Right renal cortex interstitium (tissue), 3 donors: ENCODE measurements around the gene MFN2. TPM values are rescaled to one million over a fixed set of nuclear protein-coding genes. Genes with fewer than 3 reads are reported as not detected.
"Not testable (repeated sequence)": the region's sequence is repeated elsewhere in the genome, so short reads cannot be mapped to it uniquely, and the experiment has no call there.

ENCODE experiments used
- DNase-seq, 3 donors: peaks; one replicate each; pipeline ENCODE4 v3.0.0-alpha.2; 2013; ENCODE audit warnings: low read depth in 3 of 3, low spot score in 2 of 3
- polyA plus RNA-seq, 3 donors: library from polyadenylated mRNA; unstranded; fragments of 120-200 nt; gene quantifications; one replicate each; pipeline ENCODE4 v1.2.1, GENCODE V29; 2013; ENCODE audit not compliant: insufficient read length in 3 of 3

Gene MFN2
- 10 to 100 TPM; 73.1 to 77.8 (median 74.1) TPM for polyA plus RNA-seq

GRCh38 chr1:11979851-11980675 is at the start of gene MFN2:
Gene MFN2 (plus strand): TSS chr1:11980444. CDS start chr1:11989169, 8,725 bp downstream.
- peak; percentile 86 to 96 (median 92) for DNase-seq

DNA sequence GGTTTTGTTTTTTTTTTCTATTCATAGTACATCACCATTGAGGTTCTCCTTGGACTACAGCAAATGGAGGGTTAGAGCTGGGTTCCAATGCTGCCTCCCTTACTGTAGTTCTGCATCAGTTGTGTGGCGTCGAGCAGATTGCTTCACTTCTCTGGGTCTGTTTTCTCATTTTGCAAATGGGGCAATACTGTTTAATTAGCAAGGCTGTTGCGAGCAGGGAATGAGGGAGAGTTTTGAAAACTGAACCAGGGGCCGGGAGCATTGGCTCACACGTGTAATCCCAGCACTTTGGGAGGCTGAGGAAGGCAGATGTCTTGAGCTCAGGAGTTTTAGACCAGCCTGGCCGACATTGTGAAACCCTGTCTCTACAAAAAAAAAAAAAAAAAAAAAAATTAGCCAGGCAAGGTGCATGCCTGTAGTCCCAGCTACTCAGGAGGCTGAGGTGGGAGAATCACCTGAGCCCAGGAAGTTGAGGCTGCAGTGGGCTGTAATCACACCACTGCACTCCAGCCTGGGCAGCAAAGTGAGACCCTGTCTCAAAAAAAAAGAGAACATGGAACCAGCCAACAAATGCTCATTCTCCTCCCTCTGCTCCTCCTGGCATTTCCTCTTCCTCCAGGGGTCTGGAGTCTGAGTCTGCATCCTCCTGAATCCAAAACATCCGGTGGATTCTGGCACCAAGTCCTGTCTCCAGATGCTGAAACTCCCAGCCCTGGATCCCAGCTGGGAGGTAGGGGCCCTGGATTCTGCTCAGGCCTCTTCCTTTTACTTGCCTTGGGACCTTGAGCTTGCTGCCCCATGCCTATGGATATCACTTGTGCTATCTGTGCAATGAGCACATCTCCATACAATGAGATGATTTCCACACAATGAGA is 49.4 kb upstream of the MFN2 start:
- no peak for DNase-seq

- no peak for DNase-seq
Observed at GRCh38 chr1:11931845-11932244, 48.4 kb upstream of the MFN2 start.

- DNase-seq: peak in 2 of 3 donors; percentile 45 to 67
Observed at GRCh38 chr1:11934302-11935056, 45.8 kb upstream of the MFN2 start, which contains the start of gene PLOD1. Gene PLOD1 (plus strand): TSS chr1:11934717. CDS start chr1:11934780, 63 bp downstream.

DNA sequence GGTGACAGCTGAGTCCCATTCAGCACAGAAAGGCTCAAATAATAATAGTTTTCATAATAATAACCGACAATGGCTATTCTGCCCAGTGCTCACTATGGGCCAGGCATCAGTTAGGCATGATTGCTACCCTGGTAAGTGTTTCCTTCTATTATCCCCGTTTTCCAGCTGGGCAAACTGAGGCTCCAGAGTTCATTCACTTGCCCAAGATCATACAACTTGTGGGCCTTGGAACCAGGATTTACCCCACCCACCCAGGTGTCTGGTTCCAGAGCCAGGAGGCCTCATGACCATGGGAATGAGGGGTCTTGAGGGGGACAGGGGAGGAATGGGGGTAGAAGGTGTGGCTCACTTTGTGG is 45.2 kb upstream of the MFN2 start:
- DNase-seq: no peak

DNA sequence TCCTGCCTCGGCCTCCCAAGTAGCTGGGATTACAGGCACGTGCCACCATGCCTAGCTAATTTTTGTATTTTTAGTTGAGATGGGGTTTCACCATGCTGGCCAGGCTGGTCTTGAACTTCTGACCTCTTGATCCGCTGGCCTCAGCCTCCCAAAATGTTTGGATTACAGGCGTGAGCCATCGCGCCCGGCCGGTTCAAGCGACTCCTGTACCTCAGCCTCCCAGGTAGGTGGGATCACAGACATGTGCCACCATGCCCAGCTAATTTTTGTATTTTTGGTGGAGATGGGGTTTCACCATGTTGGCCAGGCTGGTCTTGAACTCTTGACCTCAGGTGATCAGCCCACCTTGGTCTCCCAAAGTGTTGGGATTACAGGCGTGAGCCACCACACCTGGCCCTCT is 44.5 kb upstream of the MFN2 start:
- DNase-seq: not testable (repeated sequence)

GRCh38 chr1:11938722-11939526 is 41.3 kb upstream of the MFN2 start:
- DNase-seq: no peak

DNA sequence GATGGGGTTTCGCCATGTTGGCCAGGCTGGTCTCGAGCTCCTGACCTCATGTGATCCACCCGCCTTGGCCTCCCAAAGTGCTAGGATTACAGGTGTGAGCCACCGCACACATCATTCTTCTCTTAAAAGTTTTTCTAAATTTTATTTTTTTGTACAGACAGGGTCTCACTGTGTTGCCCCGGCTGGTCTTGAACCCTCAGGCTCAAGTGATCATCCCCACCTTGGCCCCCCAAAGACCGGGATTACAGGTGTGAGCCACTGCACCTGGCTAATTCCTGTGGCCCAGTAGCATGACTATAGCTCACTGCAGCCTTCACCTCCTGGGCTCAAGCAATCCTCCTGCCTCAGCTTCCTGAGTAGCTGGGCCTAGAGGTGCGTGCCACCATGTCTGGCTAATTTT is 40.5 kb upstream of the MFN2 start:
- DNase-seq: not testable (repeated sequence)

- no peak for DNase-seq
Observed at GRCh38 chr1:11940260-11940921, 39.9 kb upstream of the MFN2 start.

GRCh38 chr1:11942280-11942679 is 38.0 kb upstream of the MFN2 start:
- no peak for DNase-seq

DNA sequence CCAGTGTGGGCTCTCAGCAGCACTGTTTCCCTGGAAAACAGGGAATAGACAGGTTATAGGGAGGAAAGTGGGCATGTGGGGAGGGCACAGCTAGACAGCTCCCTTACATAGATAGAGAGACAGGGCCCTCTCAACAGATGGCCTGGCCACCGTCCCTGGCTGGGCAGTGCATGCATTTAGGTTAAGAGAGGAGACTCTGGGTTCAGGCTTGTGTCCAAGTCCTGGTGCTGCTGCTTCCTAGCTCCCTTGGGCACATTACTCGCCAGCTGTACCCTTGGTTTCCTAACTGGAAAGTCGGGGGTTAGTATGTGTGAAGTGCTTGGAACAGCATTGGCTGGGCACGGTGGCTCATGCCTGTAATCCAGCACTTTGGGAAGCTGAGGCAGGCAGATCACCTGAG is 36.6 kb upstream of the MFN2 start:
- DNase-seq: no peak

DNA sequence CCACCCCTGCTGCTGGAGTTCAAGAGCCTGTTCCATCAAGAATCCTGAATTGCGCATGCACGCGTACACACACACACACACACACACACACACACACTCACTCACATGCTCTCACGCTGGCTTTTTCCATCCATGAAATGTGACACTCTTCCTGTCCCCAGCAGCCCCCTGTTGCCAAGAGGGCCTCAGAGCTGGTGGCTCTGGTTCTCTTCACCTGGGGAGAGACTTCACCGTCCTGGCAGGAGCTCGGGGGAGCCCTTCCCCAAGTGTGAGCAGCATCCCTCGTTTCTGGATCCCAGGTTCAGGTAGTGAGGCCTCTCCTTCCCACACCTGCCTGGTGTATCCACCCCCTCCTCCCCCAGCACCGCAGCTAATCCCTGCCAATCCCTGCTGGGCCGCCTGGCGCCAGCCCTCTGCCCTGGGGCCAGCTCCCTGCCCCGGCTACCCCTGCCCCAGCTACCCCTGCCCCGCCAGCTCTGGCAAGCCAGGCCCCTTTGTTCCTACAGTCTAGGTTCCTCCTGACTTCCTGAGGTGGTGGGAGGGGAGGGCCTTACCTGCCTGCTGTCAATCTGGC is 35.8 kb upstream of the MFN2 start:
- peak in 1 of 3 donors; percentile 59 for DNase-seq

GRCh38 chr1:11946647-11947046 is 33.6 kb upstream of the MFN2 start:
- no peak for DNase-seq

DNA sequence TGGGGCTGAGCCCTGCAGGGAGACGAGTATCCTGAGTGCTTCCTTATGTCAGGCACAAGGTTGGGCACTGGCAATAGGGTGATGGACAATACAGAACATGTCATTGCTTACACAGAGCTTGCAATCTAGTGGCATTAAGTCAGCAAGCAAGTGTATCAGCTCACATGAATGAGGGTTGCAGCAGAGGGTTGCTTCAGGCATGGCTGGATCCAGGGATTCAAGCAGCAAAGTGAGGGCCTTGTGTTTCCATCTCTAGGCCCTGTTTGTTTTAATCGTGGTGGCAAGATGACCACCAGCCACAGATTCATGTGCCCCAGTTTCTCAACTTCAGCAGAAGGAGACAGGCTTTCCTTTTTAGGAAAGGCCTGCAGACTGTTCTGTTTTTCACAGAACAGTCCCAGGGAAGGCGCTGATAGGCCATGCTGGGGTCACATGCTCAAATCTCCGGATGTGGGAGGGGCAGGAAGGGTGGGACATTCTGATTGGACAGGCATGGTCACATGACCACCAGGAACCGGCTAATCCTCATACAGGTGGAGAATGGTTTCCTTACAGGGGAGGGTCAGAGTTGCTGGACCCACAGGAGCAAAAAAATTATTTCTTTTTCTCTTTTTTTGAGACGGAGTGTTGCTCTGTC is 31.3 kb upstream of the MFN2 start:
- no peak for DNase-seq

DNA sequence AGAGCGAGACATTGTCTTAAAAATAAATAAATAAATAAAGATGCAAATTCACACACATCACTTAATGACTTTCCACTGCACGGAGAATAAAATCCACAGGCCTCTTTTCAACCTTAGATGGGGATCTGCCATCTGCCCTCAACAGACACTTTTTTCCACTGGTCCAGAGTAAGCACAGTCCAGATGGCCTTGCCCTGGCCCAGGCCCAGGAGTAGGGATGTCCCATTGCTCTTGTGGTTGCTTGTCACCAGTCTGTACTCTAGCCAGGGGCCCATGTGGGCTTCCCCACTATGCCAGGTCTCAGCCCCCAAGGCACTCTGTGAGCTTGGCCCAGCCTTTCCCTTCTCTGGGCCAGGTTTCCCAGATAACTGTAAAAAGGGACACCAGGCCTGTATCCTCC is 28.3 kb upstream of the MFN2 start:
- DNase-seq: no peak

DNA sequence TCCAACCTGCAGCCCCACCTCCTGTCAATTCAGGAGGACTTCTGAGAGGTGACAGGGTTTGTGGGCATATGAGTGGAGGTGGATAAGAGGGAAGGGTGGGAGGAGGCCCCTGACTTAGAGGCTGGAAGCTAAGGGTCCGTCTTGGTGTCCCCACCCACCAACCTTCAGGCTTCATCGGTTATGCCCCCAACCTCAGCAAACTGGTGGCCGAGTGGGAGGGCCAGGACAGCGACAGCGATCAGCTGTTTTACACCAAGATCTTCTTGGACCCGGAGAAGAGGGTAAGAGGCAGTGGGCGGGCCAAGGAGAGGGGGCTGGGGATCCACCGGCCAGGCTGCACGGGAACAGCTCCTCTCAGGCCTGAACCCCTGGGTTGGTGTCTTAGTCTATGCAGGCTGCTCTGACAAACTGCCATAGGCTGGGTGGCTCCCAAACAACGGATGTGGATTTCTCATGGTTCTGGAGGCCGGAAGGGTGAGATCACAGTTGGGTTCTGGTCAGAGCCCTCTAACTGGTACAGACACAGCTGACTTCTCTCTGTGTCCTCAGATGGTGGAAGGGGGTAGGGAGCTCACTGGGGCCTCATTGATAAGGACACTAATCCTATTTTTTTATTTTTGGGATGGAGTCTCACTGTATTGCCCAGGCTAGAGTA is 27.7 kb upstream of the MFN2 start:
- DNase-seq: no peak

GRCh38 chr1:11955221-11955620 is 25.0 kb upstream of the MFN2 start:
- DNase-seq: no peak

- DNase-seq: no peak
Observed at GRCh38 chr1:11957398-11957797, 22.8 kb upstream of the MFN2 start.
